Superior temporal gyrus (tissue), 1 donor: Measurements from ENCODE around the gene MET.
"Not testable (repeated sequence)": the region's sequence is repeated elsewhere in the genome, so short reads cannot be mapped to it uniquely, and the experiment has no call there.

ENCODE experiments used
- DNase-seq: peaks from one replicate; pipeline ENCODE4 v3.0.0-alpha.2; 2016; ENCODE audit errors: extremely low spot score

Gene MET

DNA sequence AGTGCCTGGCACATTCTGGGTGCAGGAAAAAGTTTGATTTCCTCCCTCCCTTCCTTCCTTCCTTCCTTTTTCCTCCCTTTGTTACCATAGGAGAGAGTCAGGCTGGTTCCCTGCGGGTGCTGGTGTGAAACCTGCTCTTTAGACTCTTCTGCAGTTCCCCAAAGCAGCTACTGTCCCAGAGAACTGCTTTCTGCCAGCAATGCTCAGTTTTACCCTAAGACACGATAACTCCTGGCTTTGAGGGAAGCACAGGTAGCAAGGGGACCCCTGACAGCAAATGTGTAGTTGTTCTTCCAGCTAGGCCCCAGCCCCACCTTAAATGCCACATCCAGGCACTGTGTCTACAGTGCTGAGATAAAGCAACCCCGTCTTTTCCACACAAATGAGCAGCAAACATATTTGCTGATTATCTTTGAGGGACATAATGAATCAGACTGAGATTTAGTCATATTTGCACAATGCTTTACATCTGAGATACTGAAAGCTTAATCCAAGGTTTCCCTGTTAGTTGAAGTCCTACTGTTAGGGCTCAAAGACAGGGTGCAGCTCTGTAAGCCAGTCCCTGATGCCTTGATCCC, 55.5 kb downstream of the MET start:
- DNase-seq = no peak

DNA sequence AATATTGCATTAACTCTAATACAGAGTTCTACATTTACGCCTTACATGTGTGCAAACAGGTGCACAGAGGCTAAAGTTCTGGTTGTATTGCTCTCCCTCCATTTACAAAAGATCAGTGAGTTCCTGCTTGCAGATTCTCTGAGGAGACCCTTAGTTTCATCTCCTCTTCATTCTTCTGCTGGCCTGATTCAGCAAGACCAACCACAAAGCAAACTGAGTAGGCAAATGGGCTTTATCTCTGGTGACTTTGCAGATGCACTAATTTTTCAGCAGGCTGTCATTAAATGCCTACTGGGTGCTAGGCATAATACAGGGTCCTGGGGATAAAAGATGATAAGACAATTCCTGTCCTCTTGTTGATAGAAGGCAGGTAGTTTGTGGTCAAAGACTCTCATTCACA, 56.4 kb downstream of the MET start:
- no peak for DNase-seq

DNA sequence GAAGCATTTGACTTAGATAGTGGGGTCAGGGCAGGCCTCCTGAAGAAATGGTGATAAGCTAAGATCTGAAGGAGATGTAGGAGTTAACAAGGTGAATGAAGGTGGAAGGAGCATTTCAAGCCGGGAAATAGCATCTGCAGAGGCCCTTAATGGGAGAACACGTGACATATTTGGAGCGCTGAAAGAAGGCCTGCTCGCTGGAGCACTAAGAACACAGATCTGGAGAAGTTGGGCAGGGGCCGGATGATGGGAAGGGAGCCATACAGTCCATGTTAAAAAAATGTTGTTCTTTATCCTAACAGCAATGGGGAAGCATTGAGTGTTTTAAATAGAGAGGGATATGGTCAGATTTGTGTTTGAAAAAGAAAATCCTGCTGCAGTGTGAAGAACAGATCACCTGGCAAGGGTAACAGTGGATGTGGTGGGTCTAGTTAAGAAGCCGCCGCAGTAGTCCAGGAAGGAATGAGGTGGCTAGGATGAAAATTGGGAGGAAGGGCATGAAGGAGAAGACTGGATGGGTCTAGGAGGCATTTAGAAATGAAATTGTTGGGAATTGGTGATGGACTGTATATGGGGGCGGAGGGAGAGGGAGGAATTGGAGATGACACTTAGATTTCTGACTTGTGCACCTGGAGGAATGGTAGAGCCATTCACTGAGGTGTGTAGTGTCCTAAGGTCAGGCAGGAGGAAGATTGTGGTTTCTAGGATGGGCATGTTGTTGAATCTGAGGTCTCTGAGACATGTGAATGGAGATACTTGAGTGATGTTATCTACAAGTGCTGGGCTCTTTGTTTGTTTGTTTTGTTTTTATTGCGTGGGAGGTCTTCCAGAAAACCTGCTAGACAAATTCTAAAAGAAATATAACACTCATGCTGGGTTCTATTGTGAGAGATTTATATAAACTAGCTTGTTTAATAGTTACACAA, 58.4 kb downstream of the MET start:
- no peak for DNase-seq

GRCh38 chr7:116731023-116731395, 59.0 kb downstream of the MET start:
- DNase-seq = no peak

DNA sequence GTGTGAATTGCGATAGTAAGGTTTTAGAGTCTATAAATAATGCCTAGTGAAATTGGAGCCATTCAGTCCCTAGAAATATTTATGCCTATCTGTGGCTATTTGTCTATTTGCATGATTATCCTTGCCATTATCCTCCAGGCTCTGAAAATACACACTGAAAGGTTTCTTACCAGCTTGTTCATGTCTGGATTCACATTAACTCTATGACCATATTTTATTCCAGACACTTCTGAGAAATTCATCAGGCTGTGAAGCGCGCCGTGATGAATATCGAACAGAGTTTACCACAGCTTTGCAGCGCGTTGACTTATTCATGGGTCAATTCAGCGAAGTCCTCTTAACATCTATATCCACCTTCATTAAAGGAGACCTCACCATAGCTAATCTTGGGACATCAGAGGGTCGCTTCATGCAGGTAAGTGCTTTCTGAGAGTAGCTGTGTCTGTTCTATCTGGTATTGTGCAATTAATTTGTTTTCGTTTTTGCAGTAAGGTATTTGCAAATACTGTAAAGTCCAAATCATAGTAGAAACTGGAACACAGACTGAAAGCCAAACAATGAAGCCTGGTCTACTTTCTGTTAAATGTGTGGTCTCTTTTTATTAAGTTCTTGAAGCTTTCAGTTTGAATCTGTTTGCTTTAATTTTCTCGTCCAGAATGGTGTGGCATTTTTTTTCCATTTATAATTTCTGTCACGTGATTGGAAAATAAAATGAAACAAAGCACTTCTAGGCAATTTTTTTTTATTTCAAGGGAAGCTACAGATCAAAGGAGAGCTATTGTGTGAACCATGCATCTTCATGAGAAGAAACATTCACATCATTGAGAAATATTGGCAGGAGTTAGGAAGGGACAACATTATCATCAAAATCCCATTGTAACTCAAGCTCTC, 59.7 kb downstream of the MET start:
- DNase-seq = peak; percentile 50

- DNase-seq = no peak
Observed at GRCh38 chr7:116732788-116733694, 61.0 kb downstream of the MET start.

DNA sequence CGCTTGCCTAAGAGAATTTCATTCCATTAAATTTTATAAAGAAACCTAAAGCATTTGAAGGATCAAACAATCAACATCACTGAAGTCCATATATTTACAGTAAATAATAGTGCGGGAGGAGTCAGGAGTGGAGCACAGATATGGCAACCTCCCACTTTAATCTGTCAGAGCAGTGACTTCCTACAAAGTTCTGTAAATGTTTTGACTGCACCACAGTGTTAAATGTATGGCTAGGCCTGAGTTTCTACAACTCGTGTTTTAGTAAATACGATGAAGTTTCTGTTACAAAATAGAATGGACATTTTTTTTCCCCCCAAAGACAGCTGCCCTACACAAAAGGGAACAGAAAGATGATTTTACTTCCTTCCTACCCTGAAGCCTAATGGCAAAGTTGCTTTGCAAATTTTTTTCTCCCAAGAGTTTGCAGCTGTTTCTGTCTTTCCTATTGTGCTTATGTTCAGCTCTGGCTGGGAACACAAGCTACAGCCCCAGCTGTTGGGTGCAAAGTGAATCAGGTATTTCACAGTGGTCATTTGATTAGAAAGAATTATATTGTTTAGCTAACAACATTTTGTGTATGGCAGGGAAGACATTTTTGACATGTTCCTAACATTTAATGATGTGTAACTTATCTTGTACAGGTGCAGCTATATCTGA, 62.1 kb downstream of the MET start:
- no peak for DNase-seq

- no peak for DNase-seq
Observed at GRCh38 chr7:116734710-116735109, 62.7 kb downstream of the MET start.

DNA sequence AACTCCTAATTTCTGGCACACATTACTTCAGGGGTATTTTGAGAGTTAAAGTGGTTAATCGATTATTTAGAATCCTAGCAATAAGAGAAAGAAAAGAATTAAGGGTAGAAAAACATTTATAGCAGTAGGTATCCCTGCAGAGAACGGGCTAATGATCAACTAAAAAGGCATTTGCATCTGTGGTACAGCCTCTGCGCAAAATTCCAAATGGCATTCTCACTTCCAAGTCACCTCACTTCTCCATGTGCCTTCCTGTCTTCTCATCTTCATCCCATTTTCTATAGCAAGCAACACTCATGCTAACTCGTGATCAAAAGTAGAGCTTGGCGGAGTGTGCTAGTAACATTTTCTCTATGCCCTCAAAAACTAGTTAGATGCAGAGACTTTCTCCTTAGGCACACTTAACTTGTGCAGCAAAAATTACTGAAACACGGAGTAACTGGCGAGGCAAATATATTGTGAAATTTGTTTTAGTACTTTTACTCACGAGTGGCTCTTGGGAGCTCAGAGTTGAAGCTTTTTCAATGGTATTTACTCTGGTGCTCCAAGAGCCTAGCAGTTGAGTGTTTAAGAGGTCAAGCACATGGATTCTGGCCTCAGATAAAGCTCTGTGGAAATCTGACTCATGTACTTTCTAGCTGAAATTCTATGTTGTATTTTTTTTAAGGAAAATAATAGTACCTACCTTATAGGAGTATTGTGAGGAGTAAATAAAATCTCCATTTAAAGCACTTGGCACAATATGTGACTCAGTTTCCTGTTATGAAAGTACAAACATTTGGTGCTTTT, 65.1 kb downstream of the MET start:
- no peak for DNase-seq

DNA sequence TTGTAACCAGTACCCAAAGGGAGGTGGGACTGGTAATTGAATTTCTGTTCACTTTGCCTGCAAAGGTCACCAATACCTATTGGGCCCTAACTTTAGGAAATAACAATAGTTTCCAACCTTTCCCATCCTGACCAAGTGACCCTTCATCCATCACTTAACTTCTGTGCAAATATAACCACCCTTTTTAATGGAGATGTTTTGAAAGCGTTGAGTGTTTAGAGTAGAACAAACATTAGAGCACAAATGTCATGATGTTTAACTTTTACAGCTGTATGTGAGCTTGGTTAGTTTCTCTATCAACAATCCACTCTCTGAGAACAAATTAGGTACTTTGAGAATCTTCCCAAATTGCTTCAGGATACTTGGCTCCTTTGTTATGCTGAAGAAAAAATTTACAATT, 66.4 kb downstream of the MET start:
- DNase-seq = no peak

GRCh38 chr7:116739307-116739706, 67.3 kb downstream of the MET start:
- no peak for DNase-seq

- no peak for DNase-seq
Observed at GRCh38 chr7:116740231-116740630, 68.2 kb downstream of the MET start.

DNA sequence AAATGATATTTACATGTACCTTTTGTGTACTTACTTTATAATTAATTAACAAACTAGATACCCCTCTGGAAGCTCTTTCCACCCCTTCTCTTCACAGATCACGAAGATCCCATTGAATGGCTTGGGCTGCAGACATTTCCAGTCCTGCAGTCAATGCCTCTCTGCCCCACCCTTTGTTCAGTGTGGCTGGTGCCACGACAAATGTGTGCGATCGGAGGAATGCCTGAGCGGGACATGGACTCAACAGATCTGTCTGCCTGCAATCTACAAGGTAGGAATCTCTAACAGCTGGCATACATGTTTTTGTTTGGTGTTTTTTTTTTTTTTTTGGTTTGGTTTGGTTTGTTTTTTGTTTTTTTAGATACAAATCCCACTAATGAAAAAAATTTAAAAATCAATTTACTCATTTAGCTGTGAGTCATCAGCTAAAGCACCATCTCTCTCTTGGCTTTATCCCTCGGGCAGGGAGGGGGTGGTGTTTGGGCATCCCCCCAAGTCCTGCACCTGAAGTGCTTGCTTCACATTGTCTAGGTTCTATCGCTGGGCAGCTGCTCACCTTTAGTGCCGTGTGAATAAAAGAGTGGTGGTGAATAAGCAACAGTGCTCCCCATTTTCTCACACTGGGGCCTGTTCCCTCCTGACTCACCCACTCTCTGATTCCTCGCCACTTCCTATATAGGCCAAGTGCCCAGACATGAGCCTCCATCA, 68.9 kb downstream of the MET start:
- DNase-seq = no peak

GRCh38 chr7:116741625-116742316, 69.8 kb downstream of the MET start:
- no peak for DNase-seq

DNA sequence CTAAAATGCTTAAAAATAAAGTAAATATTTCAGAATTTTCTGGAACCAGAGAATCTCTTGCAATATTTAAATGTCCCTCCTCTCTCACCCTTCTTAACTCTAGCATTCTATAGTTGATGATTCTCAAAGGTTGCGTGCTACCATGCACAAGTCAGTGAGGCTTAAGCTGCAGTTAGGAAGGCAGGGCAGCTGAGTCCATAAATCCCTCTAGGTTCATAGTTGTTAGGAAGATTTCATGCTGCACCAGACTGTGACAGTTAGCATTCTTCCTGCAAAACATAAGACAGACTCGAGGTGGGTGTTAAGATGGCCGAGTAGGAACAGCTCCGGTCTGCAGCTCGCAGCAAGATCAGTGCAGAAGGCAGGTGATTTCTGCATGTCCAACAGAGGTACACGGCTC, 70.6 kb downstream of the MET start:
- no peak for DNase-seq

DNA sequence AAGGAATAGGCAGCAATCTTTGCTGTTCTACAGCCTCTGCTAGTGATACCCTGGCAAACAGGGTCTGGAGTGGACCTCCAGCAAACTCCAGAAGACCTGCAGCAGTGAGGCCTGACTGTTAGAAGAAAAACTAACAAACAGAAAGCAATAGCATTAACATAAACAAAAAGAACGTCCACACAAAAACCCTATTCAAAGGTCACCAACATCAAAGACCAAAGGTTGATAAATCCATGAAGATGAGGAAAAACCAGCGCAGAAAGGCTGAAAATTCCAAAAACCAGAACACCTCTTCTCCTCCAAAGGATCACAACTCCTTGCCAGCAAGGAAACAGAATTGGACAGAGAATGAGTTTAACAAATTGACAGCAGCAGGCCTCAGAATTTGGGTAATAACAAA, 71.8 kb downstream of the MET start:
- DNase-seq = not testable (repeated sequence)

- DNase-seq = not testable (repeated sequence)
Observed at GRCh38 chr7:116746388-116746787, 74.4 kb downstream of the MET start.

- DNase-seq = not testable (repeated sequence)
Observed at GRCh38 chr7:116751070-116751469, 79.1 kb downstream of the MET start.
